Fibroblast of lung (primary cell): Measurements from ENCODE around the gene FCRL4.

Source experiments
- CTCF ChIP-seq, 2 donors: IDR thresholded peaks in 1 of 2; conservative IDR thresholded peaks in 1 of 2; 1 replicate in 1 of 2; 2 replicates in 1 of 2; pipeline ENCODE4 v1.5.1; 2011 to 2012; ENCODE audit warnings: low read length in 2 of 2, control low read depth in 1 of 2, inconsistent platforms in 1 of 2, low read depth in 1 of 2, mild to moderate bottlenecking in 1 of 2
- EZH2 ChIP-seq: IDR thresholded peaks from 2 replicates; pipeline ENCODE4 v1.5.1; 2012; ENCODE audit warnings: low read length, control low read depth, mild to moderate bottlenecking; ENCODE audit errors: missing control alignments

DNA sequence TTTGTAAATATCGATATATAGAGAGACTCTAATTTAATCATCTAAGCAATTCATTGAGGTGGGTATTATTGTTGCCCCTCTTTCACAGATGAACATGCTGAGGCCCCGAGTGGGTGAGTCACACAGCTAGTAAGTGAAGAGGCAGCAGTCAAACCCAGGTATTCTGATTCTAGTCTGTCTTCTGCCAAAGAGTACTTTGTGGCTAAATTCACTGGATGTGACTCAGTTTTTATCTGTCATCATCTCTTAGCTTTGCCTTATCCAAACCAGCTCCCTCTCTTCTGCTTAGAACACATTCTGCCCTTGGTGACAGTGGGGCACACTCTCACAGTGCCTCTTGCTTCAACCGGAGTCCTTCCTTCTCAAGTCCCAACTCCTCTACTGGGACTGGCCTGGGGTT lies 57.0 kb downstream of the FCRL4 start:
- TF ChIP-seq CTCF (conservative IDR thresholded peaks at IDR 0.05 in 1 of 2, IDR thresholded peaks at IDR 0.05 in 1 of 2; ENCODE audit: low read depth in 1 of 2, low read length in 2 of 2) = no peak
- TF ChIP-seq EZH2 = no peak
